Activated naive CD4-positive, alpha-beta T cell treated with anti-CD3 and anti-CD28 coated beads, Interleukin-2, amount 10 ng/mL, durations not matched to agents 7 days and 5 days (primary cell): ENCODE results near the gene NOSIP.

Source experiments
- CTCF ChIA-PET: fragments of 350-600 bp; sonication (Branson Sonifier 250); formaldehyde crosslinking; loops from one replicate; lab custom pipeline; 2021; ENCODE audit warnings: antibody characterized with exemption; lab: Charles Lee
- DNase-seq: peaks from one replicate; pipeline ENCODE4 v3.0.0-alpha.2; 2020
- H3K27ac Mint-ChIP-seq: one replicate; pipeline ENCODE4 v1.8.0; 2021; ENCODE audit warnings: mild to moderate bottlenecking, moderate library complexity, mixed read lengths
- H3K27me3 Mint-ChIP-seq: one replicate; pipeline ENCODE4 v1.8.0; 2021; ENCODE audit warnings: mild to moderate bottlenecking, mixed read lengths
- H3K36me3 Mint-ChIP-seq: one replicate; pipeline ENCODE4 v1.8.0; 2021; ENCODE audit warnings: mixed read lengths
- H3K4me1 Mint-ChIP-seq: one replicate; pipeline ENCODE4 v1.8.0; 2021; ENCODE audit warnings: mixed read lengths
- H3K4me3 Mint-ChIP-seq: one replicate; pipeline ENCODE4 v1.8.0; 2021; ENCODE audit warnings: mild to moderate bottlenecking, moderate library complexity, mixed read lengths
- H3K9me3 Mint-ChIP-seq: one replicate; pipeline ENCODE4 v1.8.0; 2021; ENCODE audit warnings: mixed read lengths

Gene NOSIP

DNA sequence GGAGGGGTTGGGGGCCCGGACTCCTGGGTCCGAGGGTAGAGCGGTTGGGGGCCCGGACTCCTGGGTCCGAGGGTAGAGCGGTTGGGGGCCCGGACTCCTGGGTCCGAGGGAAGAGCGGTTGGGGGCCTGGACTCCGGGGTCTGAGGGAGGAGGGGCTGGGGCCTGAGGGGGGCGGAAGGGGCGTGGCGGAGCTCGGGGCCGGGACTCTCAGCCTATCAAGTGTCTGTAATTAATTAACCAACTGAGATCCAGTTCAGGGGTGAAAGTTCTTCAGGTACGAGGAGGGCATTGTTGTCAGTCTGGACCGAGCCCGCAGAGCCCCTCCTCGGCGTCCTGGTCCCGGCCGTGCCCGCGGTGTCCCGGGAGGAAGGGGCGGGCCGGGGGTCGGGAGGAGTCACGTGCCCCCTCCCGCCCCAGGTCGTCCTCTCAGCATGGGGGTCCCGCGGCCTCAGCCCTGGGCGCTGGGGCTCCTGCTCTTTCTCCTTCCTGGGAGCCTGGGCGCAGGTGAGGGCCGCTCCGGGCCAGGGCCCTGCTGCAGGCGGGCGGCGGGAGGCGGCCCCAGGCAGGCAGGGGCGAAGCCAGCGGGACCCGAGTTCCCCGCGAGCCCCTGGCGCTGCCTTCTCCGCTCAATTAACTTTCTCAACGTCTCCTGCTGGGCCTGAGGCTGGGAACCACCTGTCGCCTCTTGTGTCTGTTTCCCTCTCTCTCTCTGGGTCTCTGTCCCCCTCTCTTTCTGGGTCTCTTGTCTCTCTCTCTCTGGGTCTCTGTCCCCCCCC, 67.2 kb downstream of the NOSIP start:
- H3K4me3 Mint-ChIP-seq = peak overlapping the region; percentile 75
- CTCF ChIA-PET = interaction anchor here (0.6 to 2.0 kb wide), 4 partner anchors 8 to 66 kb away, joined by 3 to 11 read pairs (median 4); no protein-coding TSS in a partner anchor
- DNase-seq = peak; percentile 57
- H3K27ac Mint-ChIP-seq = peak overlapping the region; percentile 55
- H3K4me1 Mint-ChIP-seq = peaks cover 33% of the 10 kb centered on the region
- peaks cover 3% of the 10 kb centered on the region for H3K36me3 Mint-ChIP-seq
- no peaks in the 10 kb centered on the region for H3K9me3 Mint-ChIP-seq
- peaks cover 28% of the 10 kb centered on the region for H3K27me3 Mint-ChIP-seq

DNA sequence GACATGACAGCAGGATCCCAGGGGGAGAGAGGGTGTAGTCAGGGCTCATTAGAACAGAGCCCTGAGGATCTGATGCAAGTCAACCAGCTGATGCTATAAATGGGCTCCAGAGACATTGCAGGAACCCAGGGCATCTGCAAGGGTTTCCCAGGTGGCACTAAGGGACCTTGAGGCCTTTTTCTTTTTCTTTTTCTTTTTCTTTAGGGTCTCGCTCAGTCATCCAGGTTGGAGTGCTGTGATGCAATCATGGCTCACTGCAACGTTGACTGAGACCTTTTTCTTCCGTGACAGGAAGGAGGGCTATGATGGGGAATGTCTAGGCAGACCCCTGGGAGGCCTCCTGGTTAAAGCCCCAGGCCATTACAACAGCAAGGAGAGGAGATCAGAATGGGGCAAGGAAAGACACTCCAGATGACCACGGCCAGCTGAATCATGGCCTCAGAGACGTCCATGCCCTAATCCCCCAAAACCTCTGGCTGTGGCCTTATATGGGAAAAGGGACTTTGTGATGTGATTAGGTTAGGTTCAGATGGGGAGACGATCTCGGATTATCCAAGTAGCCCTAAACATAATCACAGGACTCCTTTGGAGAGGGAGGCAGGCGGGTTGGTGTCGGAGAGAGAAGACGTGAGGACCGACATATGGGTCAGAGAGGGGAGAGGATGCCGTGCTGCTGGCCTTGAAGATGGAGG, 72.4 kb downstream of the NOSIP start:
- no peak overlapping the region for H3K4me3 Mint-ChIP-seq
- no peak overlapping the region for H3K27ac Mint-ChIP-seq
- CTCF ChIA-PET = interaction anchor here (1.0 to 10.5 kb wide), 6 partner anchors 13 to 170 kb away, joined by 3 to 183 read pairs (median 19); partner anchors contain the start of gene PRMT1
- H3K4me1 Mint-ChIP-seq = peaks cover 42% of the 10 kb centered on the region
- no peaks in the 10 kb centered on the region for H3K9me3 Mint-ChIP-seq
- H3K27me3 Mint-ChIP-seq = peaks cover 8% of the 10 kb centered on the region
- DNase-seq = no peak
- H3K36me3 Mint-ChIP-seq = no peaks in the 10 kb centered on the region

DNA sequence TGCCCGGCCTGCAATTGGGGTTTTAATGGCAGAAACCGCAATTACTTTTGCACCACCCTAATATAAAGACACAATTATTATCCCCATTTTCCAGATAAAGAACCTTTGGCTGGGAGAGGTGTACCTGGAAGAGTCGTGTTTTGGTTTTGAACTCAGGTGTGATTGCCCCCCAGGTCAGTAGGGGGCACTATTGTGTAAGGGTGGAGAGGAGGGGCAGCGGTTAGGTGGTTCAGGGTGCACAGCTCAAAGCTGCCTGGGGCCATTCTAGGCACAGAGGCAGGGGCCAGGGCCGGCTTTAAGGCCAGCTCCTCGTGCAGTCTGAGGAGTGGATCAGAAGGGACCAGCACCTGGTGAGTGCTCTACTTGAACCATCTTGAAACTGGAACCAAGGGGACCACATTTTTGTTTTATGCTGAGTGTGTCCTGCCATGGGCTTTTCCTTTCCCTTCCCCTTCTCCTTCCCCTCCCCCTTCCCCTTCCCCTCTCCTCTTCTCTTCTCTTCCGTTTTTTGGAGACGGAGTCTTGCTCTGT, 73.7 kb downstream of the NOSIP start:
- Mint-ChIP-seq H3K27ac (no peak overlapping the region), H3K9me3 (no peaks in the 10 kb centered on the region), H3K36me3 (no peaks in the 10 kb centered on the region), H3K4me3 (no peak overlapping the region), H3K27me3 (peaks cover 4% of the 10 kb centered on the region), H3K4me1 (peaks cover 45% of the 10 kb centered on the region)
- CTCF ChIA-PET = interaction anchor here (0.7 to 10.5 kb wide), 11 partner anchors 9 to 179 kb away, joined by 3 to 183 read pairs (median 6); partner anchors contain the start of gene PRMT1
- DNase-seq = peak; percentile 88
